HEK293 (cell line): ENCODE results near the gene ZBTB4.

Source experiments
- SP2 ChIP-seq: fragments of 450-650 bp; formaldehyde crosslinking; IDR thresholded peaks from 2 replicates; pipeline ENCODE4 v1.5.1; 2016; ENCODE audit warnings: missing biosample characterization, missing genetic modification characterization
- ZBTB17 ChIP-seq: fragments of 450-650 bp; formaldehyde crosslinking; IDR thresholded peaks from 2 replicates; pipeline ENCODE4 v1.5.1; 2016; ENCODE audit warnings: missing biosample characterization, missing genetic modification characterization
- ZNF121 ChIP-seq: fragments of 450-650 bp; formaldehyde crosslinking; IDR thresholded peaks from 2 replicates; pipeline ENCODE4 v1.5.1; 2016; ENCODE audit warnings: missing biosample characterization, missing genetic modification characterization
- ZNF133 ChIP-seq: fragments of 450-650 bp; formaldehyde crosslinking; IDR thresholded peaks from 2 replicates; pipeline ENCODE4 v1.5.1; 2016; ENCODE audit warnings: missing biosample characterization, missing genetic modification characterization
- ZNF510 ChIP-seq: fragments of 450-650 bp; formaldehyde crosslinking; IDR thresholded peaks from 2 replicates; pipeline ENCODE4 v1.5.1; 2018; ENCODE audit warnings: mild to moderate bottlenecking, missing genetic modification characterization, missing biosample characterization; ENCODE audit not compliant: insufficient replicate concordance
- ZNF660 ChIP-seq: fragments of 450-650 bp; IDR thresholded peaks from 2 replicates; pipeline ENCODE4 v1.5.1; 2018; ENCODE audit warnings: missing biosample characterization, mild to moderate bottlenecking, missing genetic modification characterization
- ZNF777 ChIP-seq: fragments of 450-650 bp; formaldehyde crosslinking; IDR thresholded peaks from 2 replicates; pipeline ENCODE4 v1.5.1; 2017; ENCODE audit warnings: missing biosample characterization, missing genetic modification characterization, borderline replicate concordance
- ZXDB ChIP-seq: fragments of 450-650 bp; formaldehyde crosslinking; IDR thresholded peaks from 2 replicates; pipeline ENCODE4 v1.5.1; 2016; ENCODE audit warnings: missing biosample characterization, missing genetic modification characterization
- TF ChIP-seq, protein P1 (sequence below): fragments of 450-650 bp; formaldehyde crosslinking; IDR thresholded peaks from 2 replicates; pipeline ENCODE4 v1.5.1; 2016; ENCODE audit warnings: missing biosample characterization, missing genetic modification characterization, borderline replicate concordance
- TF ChIP-seq, protein P2 (sequence below): fragments of 450-650 bp; formaldehyde crosslinking; IDR thresholded peaks from 2 replicates; pipeline ENCODE4 v1.5.1; 2016; ENCODE audit warnings: missing biosample characterization, missing genetic modification characterization
- TF ChIP-seq, protein P3 (sequence below): fragments of 450-650 bp; IDR thresholded peaks from 2 replicates; pipeline ENCODE4 v1.5.1; 2018; ENCODE audit warnings: missing biosample characterization, missing genetic modification characterization

DNA sequence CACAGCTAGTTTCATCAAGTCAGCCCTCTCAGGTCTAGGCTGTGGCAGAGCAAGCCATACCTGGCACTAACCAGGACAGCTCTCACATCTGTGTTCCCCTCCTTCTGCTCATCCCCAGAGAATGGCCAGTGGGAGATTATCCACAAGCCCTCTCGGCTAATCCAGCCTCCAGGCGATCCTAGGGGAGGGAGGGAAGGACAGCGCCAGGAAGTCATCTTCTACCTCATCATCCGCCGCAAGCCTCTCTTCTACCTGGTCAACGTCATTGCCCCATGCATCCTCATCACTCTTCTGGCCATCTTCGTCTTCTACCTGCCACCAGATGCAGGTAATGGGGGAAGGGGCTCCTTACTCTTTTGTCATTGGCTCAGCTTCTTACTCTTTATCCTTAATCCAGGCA is 31.0 kb downstream of the ZBTB4 start:
- TF ChIP-seq ZNF777 (tag by site-specific recombination), result no peak
- TF ChIP-seq, protein P1, sequence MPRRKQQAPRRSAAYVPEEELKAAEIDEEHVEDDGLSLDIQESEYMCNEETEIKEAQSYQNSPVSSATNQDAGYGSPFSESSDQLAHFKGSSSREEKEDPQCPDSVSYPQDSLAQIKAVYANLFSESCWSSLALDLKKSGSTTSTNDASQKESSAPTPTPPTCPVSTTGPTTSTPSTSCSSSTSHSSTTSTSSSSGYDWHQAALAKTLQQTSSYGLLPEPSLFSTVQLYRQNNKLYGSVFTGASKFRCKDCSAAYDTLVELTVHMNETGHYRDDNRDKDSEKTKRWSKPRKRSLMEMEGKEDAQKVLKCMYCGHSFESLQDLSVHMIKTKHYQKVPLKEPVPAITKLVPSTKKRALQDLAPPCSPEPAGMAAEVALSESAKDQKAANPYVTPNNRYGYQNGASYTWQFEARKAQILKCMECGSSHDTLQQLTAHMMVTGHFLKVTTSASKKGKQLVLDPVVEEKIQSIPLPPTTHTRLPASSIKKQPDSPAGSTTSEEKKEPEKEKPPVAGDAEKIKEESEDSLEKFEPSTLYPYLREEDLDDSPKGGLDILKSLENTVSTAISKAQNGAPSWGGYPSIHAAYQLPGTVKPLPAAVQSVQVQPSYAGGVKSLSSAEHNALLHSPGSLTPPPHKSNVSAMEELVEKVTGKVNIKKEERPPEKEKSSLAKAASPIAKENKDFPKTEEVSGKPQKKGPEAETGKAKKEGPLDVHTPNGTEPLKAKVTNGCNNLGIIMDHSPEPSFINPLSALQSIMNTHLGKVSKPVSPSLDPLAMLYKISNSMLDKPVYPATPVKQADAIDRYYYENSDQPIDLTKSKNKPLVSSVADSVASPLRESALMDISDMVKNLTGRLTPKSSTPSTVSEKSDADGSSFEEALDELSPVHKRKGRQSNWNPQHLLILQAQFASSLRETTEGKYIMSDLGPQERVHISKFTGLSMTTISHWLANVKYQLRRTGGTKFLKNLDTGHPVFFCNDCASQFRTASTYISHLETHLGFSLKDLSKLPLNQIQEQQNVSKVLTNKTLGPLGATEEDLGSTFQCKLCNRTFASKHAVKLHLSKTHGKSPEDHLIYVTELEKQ (tag by site-specific recombination), result no peak
- TF ChIP-seq, protein P2, sequence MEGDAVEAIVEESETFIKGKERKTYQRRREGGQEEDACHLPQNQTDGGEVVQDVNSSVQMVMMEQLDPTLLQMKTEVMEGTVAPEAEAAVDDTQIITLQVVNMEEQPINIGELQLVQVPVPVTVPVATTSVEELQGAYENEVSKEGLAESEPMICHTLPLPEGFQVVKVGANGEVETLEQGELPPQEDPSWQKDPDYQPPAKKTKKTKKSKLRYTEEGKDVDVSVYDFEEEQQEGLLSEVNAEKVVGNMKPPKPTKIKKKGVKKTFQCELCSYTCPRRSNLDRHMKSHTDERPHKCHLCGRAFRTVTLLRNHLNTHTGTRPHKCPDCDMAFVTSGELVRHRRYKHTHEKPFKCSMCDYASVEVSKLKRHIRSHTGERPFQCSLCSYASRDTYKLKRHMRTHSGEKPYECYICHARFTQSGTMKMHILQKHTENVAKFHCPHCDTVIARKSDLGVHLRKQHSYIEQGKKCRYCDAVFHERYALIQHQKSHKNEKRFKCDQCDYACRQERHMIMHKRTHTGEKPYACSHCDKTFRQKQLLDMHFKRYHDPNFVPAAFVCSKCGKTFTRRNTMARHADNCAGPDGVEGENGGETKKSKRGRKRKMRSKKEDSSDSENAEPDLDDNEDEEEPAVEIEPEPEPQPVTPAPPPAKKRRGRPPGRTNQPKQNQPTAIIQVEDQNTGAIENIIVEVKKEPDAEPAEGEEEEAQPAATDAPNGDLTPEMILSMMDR (tag by site-specific recombination), result no peak
- TF ChIP-seq, protein P3, sequence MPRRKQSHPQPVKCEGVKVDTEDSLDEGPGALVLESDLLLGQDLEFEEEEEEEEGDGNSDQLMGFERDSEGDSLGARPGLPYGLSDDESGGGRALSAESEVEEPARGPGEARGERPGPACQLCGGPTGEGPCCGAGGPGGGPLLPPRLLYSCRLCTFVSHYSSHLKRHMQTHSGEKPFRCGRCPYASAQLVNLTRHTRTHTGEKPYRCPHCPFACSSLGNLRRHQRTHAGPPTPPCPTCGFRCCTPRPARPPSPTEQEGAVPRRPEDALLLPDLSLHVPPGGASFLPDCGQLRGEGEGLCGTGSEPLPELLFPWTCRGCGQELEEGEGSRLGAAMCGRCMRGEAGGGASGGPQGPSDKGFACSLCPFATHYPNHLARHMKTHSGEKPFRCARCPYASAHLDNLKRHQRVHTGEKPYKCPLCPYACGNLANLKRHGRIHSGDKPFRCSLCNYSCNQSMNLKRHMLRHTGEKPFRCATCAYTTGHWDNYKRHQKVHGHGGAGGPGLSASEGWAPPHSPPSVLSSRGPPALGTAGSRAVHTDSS (tag by site-specific recombination), result no peak
- TF ChIP-seq ZNF660 (tag by site-specific recombination), result no peak
- TF ChIP-seq ZBTB17 (tag by site-specific recombination), result no peak
- no peak for TF ChIP-seq ZXDB (tag by site-specific recombination)
- no peak for TF ChIP-seq ZNF510 (tag by site-specific recombination)
- no peak for TF ChIP-seq SP2
- no peak for TF ChIP-seq ZNF133 (tag by site-specific recombination)
- no peak for TF ChIP-seq ZNF121 (tag by site-specific recombination)
